ENCODE results near the gene HS3ST2.

The HS3ST2 gene

DNA sequence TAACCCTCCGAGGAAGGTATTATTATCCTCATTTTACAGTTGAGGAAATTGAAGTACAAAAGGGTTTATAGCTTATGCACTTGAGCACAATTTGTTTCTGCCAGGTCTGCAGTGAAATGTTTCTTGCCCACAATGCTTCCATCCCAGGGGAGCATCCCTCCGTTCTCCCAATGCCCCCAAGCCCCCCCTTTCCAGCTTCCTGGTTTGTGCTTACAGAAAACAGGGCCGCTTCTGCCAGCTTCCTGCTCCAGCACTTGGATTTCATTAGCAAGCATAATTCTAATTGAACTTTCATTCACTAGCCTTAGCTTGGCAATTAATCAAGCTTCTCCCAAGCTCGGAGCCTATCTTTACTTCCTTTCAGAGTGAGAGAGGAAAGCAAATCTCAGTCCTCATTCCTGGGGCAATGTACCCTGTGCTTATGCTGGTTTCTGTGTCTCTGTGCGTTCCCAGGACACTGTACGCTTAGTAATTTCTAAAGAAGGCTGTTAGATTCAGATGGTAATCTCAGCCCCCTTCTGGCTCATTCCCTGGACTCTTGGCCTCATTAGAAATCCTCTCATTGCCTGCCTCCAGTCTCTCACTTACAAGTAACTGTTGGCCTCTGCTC, 141.6 kb downstream of the HS3ST2 start:
- H3K4me3 ChIP-seq (ENCODE audit: low read length), result no peak overlapping the region
- H3K27ac ChIP-seq (ENCODE audit: low read depth, low read length), result no peak overlapping the region
- no peaks in the 10 kb centered on the region for H3K4me1 ChIP-seq (ENCODE audit: insufficient read depth, low read length)
- H3K9me3 ChIP-seq (ENCODE audit: insufficient read depth, low read depth, low read length), result no peaks in the 10 kb centered on the region
- WGBS, result 88% methylated on average over 5 of the region's 6 CpGs
- no peak overlapping the region for H3K9ac ChIP-seq (ENCODE audit: low read depth, low read length)
- no peaks in the 10 kb centered on the region for H3K27me3 ChIP-seq (ENCODE audit: insufficient read depth, low read length)
- H3K36me3 ChIP-seq (ENCODE audit: insufficient read depth, low read length), result no peaks in the 10 kb centered on the region

GRCh38 chr16:22961206-22961605, 147.2 kb downstream of the HS3ST2 start:
- Histone ChIP-seq H3K27ac (ENCODE audit: low read depth, low read length) (no peak overlapping the region), H3K27me3 (ENCODE audit: insufficient read depth, low read length) (no peaks in the 10 kb centered on the region), H3K4me1 (ENCODE audit: insufficient read depth, low read length) (peaks cover 4% of the 10 kb centered on the region; the same call in 1 of the 2 replicates), H3K9me3 (ENCODE audit: insufficient read depth, low read depth, low read length) (peaks cover 15% of the 10 kb centered on the region), H3K36me3 (ENCODE audit: insufficient read depth, low read length) (no peaks in the 10 kb centered on the region), H3K9ac (ENCODE audit: low read depth, low read length) (no peak overlapping the region), H3K4me3 (ENCODE audit: low read length) (no peak overlapping the region)
- 86% methylated on average over 4 of the region's 4 CpGs for WGBS

- H3K9me3 ChIP-seq (ENCODE audit: insufficient read depth, low read depth, low read length), result peaks cover 15% of the 10 kb centered on the region
- H3K9ac ChIP-seq (ENCODE audit: low read depth, low read length), result no peak overlapping the region
- H3K27ac ChIP-seq (ENCODE audit: low read depth, low read length), result no peak overlapping the region
- H3K4me3 ChIP-seq (ENCODE audit: low read length), result no peak overlapping the region
- 88% methylated on average over 1 of the region's 1 CpG for WGBS
- H3K27me3 ChIP-seq (ENCODE audit: insufficient read depth, low read length), result no peaks in the 10 kb centered on the region
- no peaks in the 10 kb centered on the region for H3K36me3 ChIP-seq (ENCODE audit: insufficient read depth, low read length)
- peaks cover 4% of the 10 kb centered on the region; the same call in 1 of the 2 replicates for H3K4me1 ChIP-seq (ENCODE audit: insufficient read depth, low read length)
Observed at GRCh38 chr16:22962905-22963304, 148.9 kb downstream of the HS3ST2 start.
